Mesendoderm (in vitro differentiated cells): ENCODE results near the gene IFT57.

Experiments used
- DNase-seq: peaks from one replicate; pipeline ENCODE4 v3.0.0; 2013
- H2AK5ac ChIP-seq: 2 replicates; pipeline ENCODE4 v1.6.1; 2013; ENCODE audit warnings: low read length, inconsistent platforms
- H2BK120ac ChIP-seq: 2 replicates; pipeline ENCODE4 v1.6.1; 2013; ENCODE audit warnings: low read depth, mild to moderate bottlenecking, low read length, moderate library complexity, mixed read lengths
- H2BK15ac ChIP-seq: replicated peaks from 2 replicates; pipeline ENCODE4 v1.6.1; 2013; ENCODE audit warnings: low read depth, mild to moderate bottlenecking, moderate library complexity
- H2BK5ac ChIP-seq: 2 replicates; pipeline ENCODE4 v1.6.1; 2013; ENCODE audit warnings: low read length, inconsistent platforms
- H3K18ac ChIP-seq: 2 replicates; pipeline ENCODE4 v1.6.1; 2013; ENCODE audit warnings: mild to moderate bottlenecking, low read length, mixed read lengths
- H3K23ac ChIP-seq: one replicate; pipeline ENCODE4 v1.6.1; 2013; ENCODE audit warnings: low read length
- H3K27ac ChIP-seq: 2 replicates; pipeline ENCODE4 v1.5.1; 2013; ENCODE audit warnings: low read depth, mild to moderate bottlenecking, inconsistent platforms, low read length, moderate library complexity
- H3K27me3 ChIP-seq: 2 replicates; pipeline ENCODE4 v1.6.1; 2013; ENCODE audit warnings: low read length, control low read depth, mild to moderate bottlenecking, inconsistent platforms; ENCODE audit not compliant: insufficient read depth, poor library complexity
- H3K36me3 ChIP-seq: 2 replicates; pipeline ENCODE4 v1.6.1; 2013; ENCODE audit warnings: low read length, inconsistent platforms; ENCODE audit not compliant: control insufficient read depth, insufficient read depth
- H3K4ac ChIP-seq: one replicate; pipeline ENCODE4 v1.6.1; 2013; ENCODE audit warnings: low read depth, mild to moderate bottlenecking, low read length, moderate library complexity
- H3K4me1 ChIP-seq: 2 replicates; pipeline ENCODE4 v1.6.1; 2013; ENCODE audit warnings: low read depth, low read length, inconsistent platforms; ENCODE audit not compliant: control insufficient read depth
- H3K4me2 ChIP-seq: 2 replicates; pipeline ENCODE4 v1.6.1; 2013; ENCODE audit warnings: low read length
- H3K4me3 ChIP-seq: 2 replicates; pipeline ENCODE4 v1.5.1; 2013; ENCODE audit warnings: mild to moderate bottlenecking, low read length
- H3K56ac ChIP-seq: one replicate; pipeline ENCODE4 v1.6.1; 2013; ENCODE audit warnings: low read length
- H3K79me1 ChIP-seq: 2 replicates; pipeline ENCODE4 v1.6.1; 2013; ENCODE audit warnings: low read length, inconsistent platforms
- H3K79me2 ChIP-seq: 2 replicates; pipeline ENCODE4 v1.6.1; 2013; ENCODE audit warnings: mild to moderate bottlenecking, low read length; ENCODE audit not compliant: control insufficient read depth, insufficient read depth
- H3K9ac ChIP-seq: 2 replicates; pipeline ENCODE4 v1.6.1; 2013; ENCODE audit warnings: low read length, inconsistent platforms
- H4K5ac ChIP-seq: one replicate; pipeline ENCODE4 v1.6.1; 2013; ENCODE audit warnings: low read length
- H4K8ac ChIP-seq: one replicate; pipeline ENCODE4 v1.6.1; 2013; ENCODE audit warnings: low read depth, mild to moderate bottlenecking, control low read depth, low read length, moderate library complexity
- WGBS: extraction: QIAGEN DNeasy Blood & Tissue Kit; methylation state at CpG from one replicate; pipeline ENCODE4 v1.1.7; 2013; ENCODE audit warnings: low lambda C conversion rate, missing lambda C conversion rate; ENCODE audit not compliant: insufficient coverage; ENCODE audit errors: extremely low coverage; 5-methylcytosine and 5-hydroxymethylcytosine counted together

IFT57 gene

DNA sequence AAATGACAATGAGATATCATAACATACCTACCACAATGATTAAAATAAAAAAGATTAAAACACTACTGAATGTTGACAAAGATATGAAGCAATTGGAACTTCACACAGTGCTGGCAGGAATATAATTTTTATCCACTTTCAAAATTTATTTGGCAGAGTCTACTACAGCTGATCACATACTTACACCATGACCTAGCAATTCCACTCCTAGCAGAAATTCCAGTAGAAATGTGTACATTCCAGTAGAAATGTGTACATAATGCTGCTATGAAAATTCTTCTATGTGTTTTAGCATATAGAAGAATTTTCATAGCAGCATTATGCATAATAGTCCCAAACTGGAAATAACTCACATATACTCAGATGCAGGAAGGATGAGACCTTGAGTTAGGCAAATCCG is 43.5 kb downstream of the IFT57 start:
- H3K23ac ChIP-seq = no peak overlapping the region
- H3K79me1 ChIP-seq = peaks cover 2% of the 10 kb centered on the region
- no peak overlapping the region for H3K27ac ChIP-seq
- no peak overlapping the region for H3K4me2 ChIP-seq
- no peaks in the 10 kb centered on the region for H3K27me3 ChIP-seq
- H2AK5ac ChIP-seq = no peak overlapping the region
- WGBS = no CpG with 5 or more reads among the region's 1 CpG
- no peaks in the 10 kb centered on the region for H3K4me1 ChIP-seq
- H2BK5ac ChIP-seq = no peak overlapping the region
- H3K18ac ChIP-seq = no peak overlapping the region
- H3K9ac ChIP-seq = no peak overlapping the region
- H2BK120ac ChIP-seq = no peak overlapping the region
- H3K79me2 ChIP-seq = no peaks in the 10 kb centered on the region
- H4K8ac ChIP-seq = no peak overlapping the region
- no peak for DNase-seq
- no peak overlapping the region for H3K56ac ChIP-seq
- no peak overlapping the region for H3K4ac ChIP-seq
- H3K4me3 ChIP-seq = no peak overlapping the region
- no peaks in the 10 kb centered on the region for H3K36me3 ChIP-seq
- no peak overlapping the region for H4K5ac ChIP-seq
- no peak overlapping the region for H2BK15ac ChIP-seq

- Histone ChIP-seq H3K27me3 (no peaks in the 10 kb centered on the region), H3K9ac (no peak overlapping the region), H3K23ac (no peak overlapping the region), H3K4me2 (no peak overlapping the region), H3K79me2 (no peaks in the 10 kb centered on the region), H3K18ac (no peak overlapping the region), H4K8ac (no peak overlapping the region), H3K4ac (no peak overlapping the region), H2BK15ac (no peak overlapping the region), H2AK5ac (no peak overlapping the region), H3K4me3 (no peak overlapping the region), H3K27ac (no peak overlapping the region), H3K56ac (no peak overlapping the region), H3K4me1 (no peaks in the 10 kb centered on the region), H3K36me3 (no peaks in the 10 kb centered on the region), H2BK5ac (no peak overlapping the region), H2BK120ac (no peak overlapping the region), H4K5ac (no peak overlapping the region), H3K79me1 (peaks cover 2% of the 10 kb centered on the region)
- WGBS = no CpG with 5 or more reads among the region's 2 CpGs
- DNase-seq = no peak
Observed at GRCh38 chr3:108177536-108177935, 44.7 kb downstream of the IFT57 start.

- Histone ChIP-seq H2BK120ac (no peak overlapping the region), H2AK5ac (no peak overlapping the region), H3K79me2 (no peaks in the 10 kb centered on the region), H3K79me1 (peaks cover 2% of the 10 kb centered on the region), H3K27ac (no peak overlapping the region), H3K4me1 (no peaks in the 10 kb centered on the region), H3K4ac (no peak overlapping the region), H3K4me3 (no peak overlapping the region), H3K27me3 (no peaks in the 10 kb centered on the region), H2BK15ac (no peak overlapping the region), H2BK5ac (no peak overlapping the region), H3K9ac (no peak overlapping the region), H3K23ac (no peak overlapping the region), H3K4me2 (no peak overlapping the region), H3K36me3 (no peaks in the 10 kb centered on the region), H4K5ac (no peak overlapping the region), H4K8ac (no peak overlapping the region), H3K18ac (no peak overlapping the region), H3K56ac (no peak overlapping the region)
- WGBS = no CpG with 5 or more reads among the region's 1 CpG
- DNase-seq = no peak
Observed at GRCh38 chr3:108175352-108175751, 46.9 kb downstream of the IFT57 start.

DNA sequence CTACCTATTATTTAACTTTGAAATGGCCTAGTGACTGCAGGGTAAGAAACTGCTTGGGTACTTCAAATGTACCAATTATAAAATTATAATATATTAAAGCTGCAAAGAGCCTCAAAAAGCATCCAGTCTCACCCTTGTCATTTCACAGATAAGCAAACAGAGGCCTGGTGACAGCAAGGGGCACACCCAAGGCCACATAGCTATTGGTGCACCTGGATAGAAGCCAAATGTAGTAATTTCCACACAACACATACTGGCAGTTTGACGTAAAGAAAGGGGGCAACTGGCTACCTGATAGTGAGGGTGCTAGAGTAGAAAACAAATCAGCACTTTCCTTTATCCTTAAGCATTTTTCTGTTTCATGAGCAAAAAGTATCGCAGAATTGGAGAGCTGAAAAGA is 51.1 kb downstream of the IFT57 start:
- Histone ChIP-seq H2BK15ac (no peak overlapping the region), H3K27me3 (no peaks in the 10 kb centered on the region), H3K4me3 (no peak overlapping the region), H3K4ac (no peak overlapping the region), H4K5ac (no peak overlapping the region), H3K36me3 (no peaks in the 10 kb centered on the region), H2AK5ac (no peak overlapping the region), H3K23ac (no peak overlapping the region), H3K9ac (no peak overlapping the region), H2BK5ac (no peak overlapping the region), H3K27ac (no peak overlapping the region), H2BK120ac (no peak overlapping the region), H3K4me2 (no peak overlapping the region), H3K4me1 (no peaks in the 10 kb centered on the region), H3K79me1 (peaks cover 2% of the 10 kb centered on the region), H4K8ac (no peak overlapping the region), H3K18ac (no peak overlapping the region), H3K56ac (no peak overlapping the region), H3K79me2 (no peaks in the 10 kb centered on the region)
- DNase-seq = no peak
- WGBS = no CpG with 5 or more reads among the region's 2 CpGs

GRCh38 chr3:108164391-108164790 is 57.8 kb downstream of the IFT57 start:
- no peaks in the 10 kb centered on the region for H3K27me3 ChIP-seq
- no peaks in the 10 kb centered on the region for H3K79me2 ChIP-seq
- peaks cover 2% of the 10 kb centered on the region for H3K36me3 ChIP-seq

GRCh38 chr3:108159865-108160264 is 62.4 kb downstream of the IFT57 start:
- WGBS = no CpG with 5 or more reads among the region's 1 CpG
- H2BK120ac ChIP-seq = no peak overlapping the region

More at GRCh38 chr3:108164391-108164790, 57.8 kb downstream of the IFT57 start:
- Histone ChIP-seq H3K9ac (no peak overlapping the region), H2BK120ac (no peak overlapping the region), H3K56ac (no peak overlapping the region), H2BK15ac (no peak overlapping the region), H3K4me2 (no peak overlapping the region), H4K8ac (no peak overlapping the region), H3K4me3 (no peak overlapping the region), H4K5ac (no peak overlapping the region), H3K23ac (no peak overlapping the region), H3K4me1 (no peaks in the 10 kb centered on the region), H2AK5ac (no peak overlapping the region), H2BK5ac (no peak overlapping the region), H3K4ac (no peak overlapping the region), H3K18ac (no peak overlapping the region), H3K79me1 (no peaks in the 10 kb centered on the region), H3K27ac (no peak overlapping the region)
- DNase-seq = no peak

More at GRCh38 chr3:108159865-108160264, 62.4 kb downstream of the IFT57 start:
- H3K9ac ChIP-seq = no peak overlapping the region
- H4K8ac ChIP-seq = no peak overlapping the region
- H3K36me3 ChIP-seq = peaks cover 2% of the 10 kb centered on the region
- no peak overlapping the region for H2AK5ac ChIP-seq
- H3K18ac ChIP-seq = no peak overlapping the region
- no peak overlapping the region for H2BK5ac ChIP-seq
- H3K4ac ChIP-seq = no peak overlapping the region
- no peak overlapping the region for H3K23ac ChIP-seq
- no peak overlapping the region for H3K56ac ChIP-seq
- no peaks in the 10 kb centered on the region for H3K79me1 ChIP-seq
- no peaks in the 10 kb centered on the region for H3K79me2 ChIP-seq
- H3K4me2 ChIP-seq = no peak overlapping the region
- no peaks in the 10 kb centered on the region for H3K27me3 ChIP-seq
- no peak overlapping the region for H3K4me3 ChIP-seq
- no peak overlapping the region for H2BK15ac ChIP-seq
- H4K5ac ChIP-seq = no peak overlapping the region
- no peak for DNase-seq
- H3K27ac ChIP-seq = no peak overlapping the region
- H3K4me1 ChIP-seq = no peaks in the 10 kb centered on the region
